Measurements from ENCODE around the gene VTCN1.

- TF ChIP-seq ZKSCAN1 (IDR thresholded peaks at IDR 0.05; ENCODE audit: low read length), result no peak
- TF ChIP-seq MAX (IDR thresholded peaks at IDR 0.05), result no peak
These were observed 86.1 kb downstream of the VTCN1 start for GRCh38 chr1:117124661-117125060.

Measured in HepG2 (cell line).